IMR-90 (cell line): ENCODE measurements around the gene RYR1. TPM values are rescaled to one million over a fixed set of nuclear protein-coding genes. Genes with fewer than 3 reads are reported as not detected.

ENCODE experiments used
- ATAC-seq: fragments of 200-7000 bp; cut with Tn5 transposase; 2 replicates; pipeline ENCODE4 v1.9.1; 2020; ENCODE audit warnings: low read depth, mild to moderate bottlenecking, moderate library complexity
- BruUV-seq: library from RNA; stranded (reverse); fragments of 400-500 nt; replicated peaks from 2 replicates; lab custom pipeline; 2021; lab: Mats Ljungman, UMichigan
- CTCF ChIA-PET: fragments of 300-600 bp; formaldehyde crosslinking; extraction: SDS; loops from one replicate; lab custom pipeline; 2021; ENCODE audit warnings: antibody characterized with exemption; lab: Yijun Ruan, JAX
- POLR2A ChIA-PET: fragments of 300-600 bp; sonication (Branson Sonifier 250); formaldehyde crosslinking; loops from one replicate; lab custom pipeline; 2022; ENCODE audit warnings: antibody characterized with exemption; ENCODE audit not compliant: unreplicated experiment; lab: Charles Lee
- DNase-seq: peaks from one replicate; pipeline ENCODE4 v3.0.0; 2013
- H2AFZ ChIP-seq: replicated peaks from 2 replicates; pipeline ENCODE3; 2013; ENCODE audit warnings: low read length, mild to moderate bottlenecking; ENCODE audit not compliant: poor library complexity
- H2AK5ac ChIP-seq: 2 replicates; pipeline ENCODE4 v1.6.1; 2013; ENCODE audit warnings: low read depth, low read length, inconsistent platforms
- H2AK9ac ChIP-seq: replicated peaks from 2 replicates; pipeline ENCODE3; 2013; ENCODE audit warnings: mild to moderate bottlenecking, low read depth, low read length, moderate library complexity; ENCODE audit not compliant: poor library complexity
- H2BK120ac ChIP-seq: 2 replicates; pipeline ENCODE4 v1.6.1; 2013; ENCODE audit warnings: low read depth, low read length, inconsistent platforms
- H2BK15ac ChIP-seq: 3 replicates; pipeline ENCODE4 v1.6.1; 2013; ENCODE audit warnings: low read depth, low read length, inconsistent platforms
- H2BK20ac ChIP-seq: 2 replicates; pipeline ENCODE4 v1.6.1; 2013; ENCODE audit warnings: low read depth, mild to moderate bottlenecking, inconsistent platforms, low read length, moderate library complexity
- H2BK5ac ChIP-seq: 2 replicates; pipeline ENCODE4 v1.6.1; 2013; ENCODE audit warnings: mild to moderate bottlenecking, low read depth, low read length, inconsistent platforms; ENCODE audit not compliant: poor library complexity, severe bottlenecking
- H3K14ac ChIP-seq: replicated peaks from 2 replicates; pipeline ENCODE4 v1.6.1; 2013; ENCODE audit warnings: low read depth, low read length, inconsistent platforms
- H3K18ac ChIP-seq: 2 replicates; pipeline ENCODE4 v1.6.1; 2013; ENCODE audit warnings: low read depth, low read length, control low read depth
- H3K23ac ChIP-seq: 2 replicates; pipeline ENCODE4 v1.6.1; 2013; ENCODE audit warnings: low read depth, low read length, inconsistent platforms
- H3K27ac ChIP-seq: 2 replicates; pipeline ENCODE4 v1.5.1; 2013; ENCODE audit warnings: mild to moderate bottlenecking, control low read depth, low read length; ENCODE audit not compliant: insufficient read depth
- H3K27me3 ChIP-seq: 2 replicates; pipeline ENCODE4 v1.6.1; 2013; ENCODE audit warnings: low read length; ENCODE audit not compliant: control insufficient read depth, insufficient read depth
- H3K36me3 ChIP-seq: 2 replicates; pipeline ENCODE4 v1.6.1; 2013; ENCODE audit warnings: low read length, mixed read lengths; ENCODE audit not compliant: control insufficient read depth, insufficient read depth
- H3K4ac ChIP-seq: 2 replicates; pipeline ENCODE4 v1.6.1; 2013; ENCODE audit warnings: low read depth, low read length, inconsistent platforms
- H3K4me1 ChIP-seq: 2 replicates; pipeline ENCODE4 v1.6.1; 2013; ENCODE audit warnings: low read length, mixed read lengths; ENCODE audit not compliant: control insufficient read depth, insufficient read depth
- H3K4me2 ChIP-seq: 2 replicates; pipeline ENCODE4 v1.6.1; 2013; ENCODE audit warnings: low read depth, mild to moderate bottlenecking, control low read depth, low read length, moderate library complexity
- H3K4me3 ChIP-seq: 2 replicates; pipeline ENCODE4 v1.5.1; 2013; ENCODE audit warnings: low read depth, mild to moderate bottlenecking, control low read depth, low read length, moderate library complexity; ENCODE audit not compliant: insufficient read depth
- H3K56ac ChIP-seq: 2 replicates; pipeline ENCODE4 v1.6.1; 2013; ENCODE audit warnings: low read length, inconsistent platforms; ENCODE audit not compliant: insufficient read depth; ENCODE audit errors: extremely low read depth
- H3K79me1 ChIP-seq, 2 experiments: 2 replicates each; pipeline ENCODE4 v1.6.1; 2013; ENCODE audit warnings: low read length in 2 of 2, inconsistent platforms in 1 of 2, low read depth in 1 of 2
- H3K9ac ChIP-seq: 2 replicates; pipeline ENCODE4 v1.6.1; 2013; ENCODE audit warnings: low read depth, low read length, control low read depth
- H3K9me1 ChIP-seq: 2 replicates; pipeline ENCODE4 v1.6.1; 2013; ENCODE audit warnings: low read length, inconsistent platforms; ENCODE audit not compliant: insufficient read depth
- H3K9me3 ChIP-seq: 2 replicates; pipeline ENCODE4 v1.6.1; 2013; ENCODE audit warnings: low read length; ENCODE audit not compliant: control insufficient read depth, insufficient read depth
- H4K20me1 ChIP-seq: 2 replicates; pipeline ENCODE4 v1.6.1; 2013; ENCODE audit warnings: low read length, inconsistent platforms; ENCODE audit not compliant: insufficient read depth
- H4K5ac ChIP-seq: 2 replicates; pipeline ENCODE4 v1.6.1; 2013; ENCODE audit warnings: mild to moderate bottlenecking, low read depth, low read length, control low read depth
- H4K8ac ChIP-seq, 2 experiments: 2 replicates each; pipeline ENCODE4 v1.6.1; 2013; ENCODE audit warnings: low read depth in 2 of 2, low read length in 2 of 2, control low read depth in 1 of 2, inconsistent platforms in 1 of 2
- H4K91ac ChIP-seq: 2 replicates; pipeline ENCODE4 v1.6.1; 2013; ENCODE audit warnings: low read depth, low read length, inconsistent platforms; ENCODE audit not compliant: insufficient read depth
- BHLHE40 ChIP-seq: fragments of 150-350 bp; IDR thresholded peaks from 2 replicates; pipeline ENCODE4 v1.6.1; 2016; ENCODE audit warnings: mild to moderate bottlenecking, low read depth, low read length
- CEBPB ChIP-seq: IDR thresholded peaks from 2 replicates; pipeline ENCODE4 v1.6.1; 2012; ENCODE audit warnings: low read depth, low read length, improper control_type of control experiment
- CHD1 ChIP-seq: IDR thresholded peaks from 2 replicates; pipeline ENCODE4 v1.6.1; 2012; ENCODE audit warnings: low read depth, low read length, improper control_type of control experiment
- MAFK ChIP-seq: IDR thresholded peaks from 2 replicates; pipeline ENCODE4 v1.6.1; 2012; ENCODE audit warnings: low read depth, low read length, improper control_type of control experiment
- MXI1 ChIP-seq: IDR thresholded peaks from 2 replicates; pipeline ENCODE4 v1.6.1; 2012; ENCODE audit warnings: low read depth, mild to moderate bottlenecking, low read length, moderate library complexity, borderline replicate concordance
- NFE2L2 ChIP-seq: fragments of 150-350 bp; IDR thresholded peaks from 2 replicates; pipeline ENCODE4 v1.6.1; 2016; ENCODE audit warnings: low read depth, mild to moderate bottlenecking, low read length
- RAD21 ChIP-seq: IDR thresholded peaks from 2 replicates; pipeline ENCODE4 v1.6.1; 2012; ENCODE audit warnings: low read length, improper control_type of control experiment
- RCOR1 ChIP-seq: IDR thresholded peaks from 2 replicates; pipeline ENCODE4 v1.6.1; 2012; ENCODE audit warnings: mild to moderate bottlenecking, low read length, improper control_type of control experiment; ENCODE audit not compliant: insufficient replicate concordance
- SMC3 ChIP-seq: fragments of 150-350 bp; IDR thresholded peaks from 2 replicates; pipeline ENCODE4 v1.6.1; 2016; ENCODE audit warnings: low read depth, mild to moderate bottlenecking, antibody characterized with exemption, low read length, moderate library complexity
- WGBS, 2 experiments: methylation state at CpG; one replicate each; pipeline versions ENCODE4 v1.1.5 to v1.1.7; 2013; ENCODE audit warnings: missing lambda C conversion rate in 2 of 2; ENCODE audit not compliant: insufficient read length in 1 of 2; ENCODE audit errors: extremely low coverage in 2 of 2; 5-methylcytosine and 5-hydroxymethylcytosine counted together
- dilution Hi-C: fragments of 300-500 bp; cut with HindIII; formaldehyde crosslinking; loops from one replicate; pipeline ENCODE4 v1.14.3; 2018; ENCODE audit warnings: low sequenced_read_pairs; ENCODE audit not compliant: unreplicated experiment
- in situ Hi-C: fragments of 300-500 bp; cut with MboI; formaldehyde crosslinking; loops from 3 replicates; pipeline ENCODE4 v1.14.3; 2019; ENCODE audit warnings: low sequenced_read_pairs, inconsistent platforms, mixed read lengths
- intact Hi-C: fragments of 100-400 bp; cut with micrococcal nuclease; formaldehyde crosslinking; loops from 2 replicates; pipeline ENCODE4 v1.10.0; 2022
- polyA plus RNA-seq, 3 experiments: library from polyadenylated mRNA; depleted of rRNA; stranded (reverse); fragments of >200 nt; gene quantifications; 2 replicates each; pipeline ENCODE4 v1.2.3, GENCODE V29; 2012; ENCODE audit warnings: low replicate concordance in 1 of 3
- total RNA-seq: library from RNA; depleted of rRNA; stranded (reverse); fragments of >200 nt; gene quantifications from 2 replicates; pipeline ENCODE4 v1.2.3, GENCODE V29; 2012

Gene RYR1
- total and polyA plus RNA-seq, 2 of the 4 experiments (the other 2 are of a cell fraction), result not detected

DNA sequence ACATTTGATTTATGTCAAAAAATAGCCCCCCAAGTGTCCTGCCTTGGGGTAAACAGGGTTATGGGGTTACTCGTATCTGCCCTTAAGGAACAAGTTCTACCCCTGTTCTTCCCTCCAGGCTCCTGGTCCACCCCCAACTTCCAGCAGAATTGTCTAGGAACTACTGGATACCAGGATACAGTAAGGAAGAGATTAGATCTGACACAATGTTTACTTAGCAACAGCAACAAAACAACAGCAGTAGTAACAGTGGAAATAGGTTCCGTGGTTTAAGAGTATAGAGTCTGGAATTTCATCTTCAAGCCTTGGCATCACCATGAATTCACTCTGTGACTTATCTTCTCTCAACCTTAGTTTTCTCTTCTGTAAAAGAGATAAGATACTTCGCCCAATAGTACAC lies 32.3 kb upstream of the RYR1 start:
- BruUV-seq, result no TSS peak
- Histone ChIP-seq H3K27ac (no peak overlapping the region), H3K4me1 (no peaks in the 10 kb centered on the region), H2BK20ac (no peak overlapping the region), H3K4me2 (no peak overlapping the region), H4K20me1 (no peaks in the 10 kb centered on the region), H3K4me3 (no peak overlapping the region), H2BK5ac (no peak overlapping the region), H3K18ac (no peak overlapping the region), H4K8ac (no peak overlapping the region), H4K91ac (no peak overlapping the region), H3K9me3 (no peaks in the 10 kb centered on the region), H3K9me1 (0 out of 2 replicates have a peak, but pooled peaks cover 3% of the 10 kb centered on the region), H3K23ac (no peak overlapping the region), H2BK120ac (no peak overlapping the region), H3K79me1 (peaks cover 6 to 12% of the 10 kb centered on the region in 2 experiments; a peak in 3 of 4 replicates), H2BK15ac (no peak overlapping the region), H2AK5ac (no peak overlapping the region), H3K56ac (no peak overlapping the region), H3K27me3 (no peaks in the 10 kb centered on the region), H3K36me3 (peaks cover 14% of the 10 kb centered on the region; the same call in 1 of the 2 replicates), H3K14ac (no peak overlapping the region), H2AK9ac (no peak overlapping the region), H3K4ac (no peak overlapping the region), H4K5ac (no peak overlapping the region), H3K9ac (no peak overlapping the region), H2AFZ (no peak overlapping the region)
- dilution Hi-C loops (no loop called here), intact Hi-C loops (no loop called here), in situ Hi-C loops (loop anchor here (25.0 kb wide), 1 partner anchor 536 kb away; the partner anchor contains the start of genes MRPS12 and SARS2)
- peak; percentile 50 for DNase-seq
- POLR2A ChIA-PET, result no interaction called here
- CTCF ChIA-PET, result interaction anchor here (1.5 kb wide), 1 partner anchor 529 kb away, joined by 4 read pairs; the partner anchor contains the start of genes MRPS12 and SARS2
- no CpG with 5 or more reads among the region's 3 CpGs for WGBS, 2 experiments
- no peak for TF ChIP-seq BHLHE40
- TF ChIP-seq NFE2L2, result no peak
- no peak for TF ChIP-seq CEBPB
- TF ChIP-seq CHD1, result no peak
- TF ChIP-seq RAD21, result no peak
- TF ChIP-seq SMC3, result no peak
- TF ChIP-seq RCOR1, result no peak
- TF ChIP-seq MXI1, result no peak
- no peak for TF ChIP-seq MAFK
- no peak for ATAC-seq
